Effector CD8-positive, alpha-beta T cell (primary cell): ENCODE data around the gene OR1D5.
"Not testable (repeated sequence)": the region's sequence is repeated elsewhere in the genome, so short reads cannot be mapped to it uniquely, and the experiment has no call there.

Source experiments
- DNase-seq: peaks from one replicate; lab custom pipeline; 2025; lab: John Stamatoyannopoulos, UW
- total RNA-seq, 4 experiments: gene quantifications; one replicate each; lab custom pipeline; 2026; lab: John Stamatoyannopoulos, UW

The OR1D5 gene
- total RNA-seq, result 0 reads per million in 4 experiments

- not testable (repeated sequence) for DNase-seq
Measured at GRCh38 chr17:3063507-3063906, at the start of gene OR1D5. TSS of gene OR1D5 (minus strand) at chr17:3063607. CDS start at chr17:3063607, 0 bp downstream.

GRCh38 chr17:3104322-3104721 is 40.9 kb upstream of the OR1D5 start, which contains the start of gene OR1D2:
TSS of gene OR1D2 (minus strand) at chr17:3104422. CDS start at chr17:3092996, 11,426 bp downstream.
- DNase-seq, result no peak

- DNase-seq, result not testable (repeated sequence)
Measured at GRCh38 chr17:3073850-3074249, 10.4 kb upstream of the OR1D5 start.

- DNase-seq, result not testable (repeated sequence)
Measured at GRCh38 chr17:3065192-3065591, 1.8 kb upstream of the OR1D5 start.

GRCh38 chr17:3062824-3063377 is 506 bp downstream of the OR1D5 start:
- not testable (repeated sequence) for DNase-seq

- not testable (repeated sequence) for DNase-seq
Measured at GRCh38 chr17:3054868-3055267, 8.5 kb downstream of the OR1D5 start.

GRCh38 chr17:3049705-3050295 is 13.6 kb downstream of the OR1D5 start:
- no peak for DNase-seq

- peak; percentile 77 for DNase-seq
Measured at GRCh38 chr17:3048727-3049471, 14.5 kb downstream of the OR1D5 start.

- DNase-seq, result no peak
Measured at GRCh38 chr17:3046753-3047152, 16.7 kb downstream of the OR1D5 start.

- DNase-seq, result no peak
Measured at GRCh38 chr17:3043737-3044365, 19.6 kb downstream of the OR1D5 start.

- DNase-seq, result no peak
Measured at GRCh38 chr17:3040882-3041281, 22.5 kb downstream of the OR1D5 start.

GRCh38 chr17:3039736-3040135 is 23.7 kb downstream of the OR1D5 start:
- DNase-seq, result no peak

- DNase-seq, result no peak
Measured at GRCh38 chr17:3038941-3039340, 24.5 kb downstream of the OR1D5 start.

GRCh38 chr17:3037259-3037658 is 26.1 kb downstream of the OR1D5 start:
- no peak for DNase-seq

GRCh38 chr17:3036800-3037199 is 26.6 kb downstream of the OR1D5 start:
- no peak for DNase-seq

GRCh38 chr17:3035968-3036280 is 27.5 kb downstream of the OR1D5 start:
- DNase-seq, result no peak

- DNase-seq, result no peak
Measured at GRCh38 chr17:3035256-3035967, 28.0 kb downstream of the OR1D5 start.

- DNase-seq, result no peak
Measured at GRCh38 chr17:3034578-3034920, 28.9 kb downstream of the OR1D5 start.

- DNase-seq, result no peak
Measured at GRCh38 chr17:3033741-3034577, 29.4 kb downstream of the OR1D5 start.

GRCh38 chr17:3033248-3033640 is 30.2 kb downstream of the OR1D5 start:
- no peak for DNase-seq
